ENCODE results near the gene IGFBP3. TPM values are rescaled to one million over a fixed set of nuclear protein-coding genes. Genes with fewer than 3 reads are reported as not detected.

IGFBP3 gene
- total and polyA plus RNA-seq, 2 donors from 2014 or later = 50.5 to 193 TPM

GRCh38 chr7:45869426-45869825 is 51.6 kb downstream of the IGFBP3 start:
- FAIRE-seq (no peak), DNase-seq (no peak)
- H3K36me3 ChIP-seq (ENCODE audit: control insufficient read depth in 2 of 3, insufficient read depth in 3 of 3, low read length in 3 of 3) = no peaks in the 10 kb centered on the region
- no peak overlapping the region for H3K4me3 ChIP-seq (ENCODE audit: low read length in 3 of 3)
- H3K9me3 ChIP-seq (ENCODE audit: control insufficient read depth in 2 of 3, insufficient read depth in 1 of 3, low read length in 3 of 3) = no peaks in the 10 kb centered on the region
- no peak overlapping the region for H3K27ac ChIP-seq (ENCODE audit: low read depth in 2 of 2, low read length in 2 of 2)
- intact Hi-C loops (cut with DNase I) = loop anchor here (10.0 kb wide), 1 partner anchor 715 kb away; the partner anchor contains the start of gene RAMP3
- H3K9ac ChIP-seq (ENCODE audit: low read length in 3 of 3) = no peak overlapping the region
- H3K4me1 ChIP-seq (ENCODE audit: control insufficient read depth in 2 of 3, insufficient read depth in 2 of 3, low read depth in 1 of 3, low read length in 3 of 3) = no peaks in the 10 kb centered on the region
- H3K27me3 ChIP-seq (ENCODE audit: control insufficient read depth, insufficient read depth, low read length) = no peaks in the 10 kb centered on the region
- no peak for TF ChIP-seq CTCF (IDR thresholded peaks at IDR 0.05; ENCODE audit: borderline replicate concordance, extremely low read depth, insufficient read depth)

- no peak for DNase-seq
- Histone ChIP-seq H3K4me3 (ENCODE audit: low read length in 3 of 3) (no peak overlapping the region), H3K9ac (ENCODE audit: low read length in 3 of 3) (no peak overlapping the region), H3K36me3 (ENCODE audit: control insufficient read depth in 2 of 3, insufficient read depth in 3 of 3, low read length in 3 of 3) (no peaks in the 10 kb centered on the region), H3K27ac (ENCODE audit: low read depth in 2 of 2, low read length in 2 of 2) (no peak overlapping the region), H3K4me1 (ENCODE audit: control insufficient read depth in 2 of 3, insufficient read depth in 2 of 3, low read depth in 1 of 3, low read length in 3 of 3) (no peaks in the 10 kb centered on the region), H3K27me3 (ENCODE audit: control insufficient read depth, insufficient read depth, low read length) (no peaks in the 10 kb centered on the region), H3K9me3 (ENCODE audit: control insufficient read depth in 2 of 3, insufficient read depth in 1 of 3, low read length in 3 of 3) (no peaks in the 10 kb centered on the region)
- intact Hi-C loops (cut with DNase I) = loop anchor here (10.0 kb wide), 1 partner anchor 713 kb away; the partner anchor contains the start of gene RAMP3
- TF ChIP-seq CTCF (IDR thresholded peaks at IDR 0.05; ENCODE audit: borderline replicate concordance, extremely low read depth, insufficient read depth) = no peak
- no peak for FAIRE-seq
These were observed 53.6 kb downstream of the IGFBP3 start for GRCh38 chr7:45867471-45867870.

- Histone ChIP-seq H3K36me3 (ENCODE audit: control insufficient read depth in 2 of 3, insufficient read depth in 3 of 3, low read length in 3 of 3) (no peaks in the 10 kb centered on the region), H3K4me3 (ENCODE audit: low read length in 3 of 3) (no peak overlapping the region), H3K27me3 (ENCODE audit: control insufficient read depth, insufficient read depth, low read length) (no peaks in the 10 kb centered on the region), H3K4me1 (ENCODE audit: control insufficient read depth in 2 of 3, insufficient read depth in 2 of 3, low read depth in 1 of 3, low read length in 3 of 3) (no peaks in the 10 kb centered on the region), H3K27ac (ENCODE audit: low read depth in 2 of 2, low read length in 2 of 2) (no peak overlapping the region), H3K9ac (ENCODE audit: low read length in 3 of 3) (no peak overlapping the region), H3K9me3 (ENCODE audit: control insufficient read depth in 2 of 3, insufficient read depth in 1 of 3, low read length in 3 of 3) (no peaks in the 10 kb centered on the region)
- no peak for TF ChIP-seq CTCF (IDR thresholded peaks at IDR 0.05; ENCODE audit: borderline replicate concordance, extremely low read depth, insufficient read depth)
- no peak for DNase-seq
- no peak for FAIRE-seq
- intact Hi-C loops (cut with DNase I) = loop anchor here (10.0 kb wide), 1 partner anchor 711 kb away; the partner anchor contains the start of gene RAMP3
These were observed 55.3 kb downstream of the IGFBP3 start for GRCh38 chr7:45865594-45866410.
